Measurements from ENCODE around the gene C1QA. TPM values are rescaled to one million over a fixed set of nuclear protein-coding genes. Genes with fewer than 3 reads are reported as not detected.
A peak's percentile ranks its signal among the peaks of the same experiment; 100 is the strongest.

The C1QA gene
- total and polyA plus RNA-seq, 10 of the 15 experiments (the other 5 are each of a cell fraction or from before 2014, with no cell fraction given) = 0.59 TPM; not detected in 9

DNA sequence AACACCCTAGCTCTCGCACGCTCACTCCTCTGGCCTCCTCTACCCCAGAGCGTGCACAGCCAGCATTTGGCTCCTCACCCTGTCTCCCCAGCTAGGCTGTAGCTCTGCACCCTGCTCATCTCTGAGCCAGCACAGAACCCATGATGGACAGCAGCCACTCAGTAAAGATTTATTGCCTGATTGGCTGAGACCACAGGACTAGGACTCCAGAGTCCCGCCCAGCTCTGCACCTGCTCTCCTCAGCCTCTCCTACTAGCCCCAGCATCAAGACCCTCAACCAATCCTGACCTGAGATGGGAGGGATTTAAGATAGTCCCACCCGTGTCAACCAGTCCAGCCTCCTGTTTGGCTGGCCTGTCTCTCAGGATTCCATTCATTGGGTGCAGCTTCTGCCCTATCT lies 25.9 kb downstream of the C1QA start (continued):
- TF ChIP-seq MLLT1 (IDR thresholded peaks at IDR 0.05) = no peak
- no peak for TF ChIP-seq TAF1 (IDR thresholded peaks at IDR 0.05; ENCODE audit: borderline replicate concordance, low read depth, low read length)
- no peak for TF ChIP-seq RUNX3 (IDR thresholded peaks at IDR 0.05; ENCODE audit: low read length)
- TF ChIP-seq SRF (IDR thresholded peaks at IDR 0.05; ENCODE audit: low read depth in 2 of 2, low read length in 2 of 2) = no peak
- TF ChIP-seq EZH2 (IDR thresholded peaks at IDR 0.05; ENCODE audit: borderline replicate concordance, control insufficient read depth, low read depth, low read length) = no peak
- TF ChIP-seq CHD2 (IDR thresholded peaks at IDR 0.05; ENCODE audit: borderline replicate concordance, low read depth, low read length) = no peak
- no peak for TF ChIP-seq ZZZ3 (IDR thresholded peaks at IDR 0.05; ENCODE audit: control insufficient read depth, insufficient read length, low read depth)
- TF ChIP-seq ZNF622 (IDR thresholded peaks at IDR 0.05) = no peak
- TF ChIP-seq, protein P1, sequence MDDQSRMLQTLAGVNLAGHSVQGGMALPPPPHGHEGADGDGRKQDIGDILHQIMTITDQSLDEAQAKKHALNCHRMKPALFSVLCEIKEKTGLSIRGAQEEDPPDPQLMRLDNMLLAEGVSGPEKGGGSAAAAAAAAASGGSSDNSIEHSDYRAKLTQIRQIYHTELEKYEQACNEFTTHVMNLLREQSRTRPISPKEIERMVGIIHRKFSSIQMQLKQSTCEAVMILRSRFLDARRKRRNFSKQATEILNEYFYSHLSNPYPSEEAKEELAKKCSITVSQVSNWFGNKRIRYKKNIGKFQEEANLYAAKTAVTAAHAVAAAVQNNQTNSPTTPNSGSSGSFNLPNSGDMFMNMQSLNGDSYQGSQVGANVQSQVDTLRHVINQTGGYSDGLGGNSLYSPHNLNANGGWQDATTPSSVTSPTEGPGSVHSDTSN (IDR thresholded peaks at IDR 0.05; ENCODE audit: insufficient replicate concordance, low read depth, low read length) = peak; percentile 59

DNA sequence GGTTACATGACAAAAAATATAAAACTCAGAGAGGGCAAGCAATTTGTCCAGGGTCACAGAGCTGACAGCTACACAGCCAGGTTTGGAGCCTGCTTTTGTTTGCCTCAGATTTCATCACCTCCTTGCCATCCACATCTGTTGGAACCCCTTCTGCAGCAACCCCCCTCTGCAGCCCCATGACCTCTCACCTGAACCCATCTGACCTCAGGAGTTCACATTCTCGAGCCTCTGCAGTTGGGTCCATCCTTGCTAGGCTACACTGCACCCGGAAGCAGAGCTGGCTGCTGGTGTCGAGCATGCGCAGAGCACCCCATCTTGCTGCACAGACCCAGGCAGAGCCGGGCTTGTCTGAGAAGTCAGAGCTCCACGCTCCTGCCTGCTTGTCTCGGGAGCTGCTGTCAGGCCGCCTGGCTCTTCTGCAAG lies 26.6 kb downstream of the C1QA start:
- no TSS peak for BruUV-seq (replicated peaks)
- POLR2A ChIA-PET = no interaction called here

More for the DNA sequence above, 26.6 kb downstream of the C1QA start:
- DNase-seq (ENCODE audit: low read depth, low spot score) = no peak
- intact Hi-C loops (cut with micrococcal nuclease; ENCODE audit: unreplicated experiment) (no loop called here), in situ Hi-C loops (cut with MboI) (no loop called here)
- Histone ChIP-seq H4K20me1 (ENCODE audit: control insufficient read depth, insufficient read depth) (no peaks in the 10 kb centered on the region), H3K4me3 (no peak overlapping the region), H3K27me3 (replicated peaks in 1 of 2; ENCODE audit: control insufficient read depth in 2 of 2, insufficient read depth in 2 of 2, low read length in 1 of 2) (no peaks in the 10 kb centered on the region; a peak in 3 of 4 replicates), H3K79me2 (ENCODE audit: control insufficient read depth, insufficient read depth, low read length) (no peaks in the 10 kb centered on the region), H3K4me1 (ENCODE audit: control insufficient read depth, insufficient read depth, low read length) (no peaks in the 10 kb centered on the region), H2AFZ (ENCODE audit: control insufficient read depth, low read depth, low read length) (no peak overlapping the region), H3K36me3 (ENCODE audit: control insufficient read depth in 2 of 2, insufficient read depth in 2 of 2, low read length in 1 of 2) (no peaks in the 10 kb centered on the region), H3K9me3 (replicated peaks; ENCODE audit: control insufficient read depth, insufficient read depth, low read length) (no peaks in the 10 kb centered on the region), H3K9ac (ENCODE audit: control insufficient read depth, insufficient read depth, low read length) (no peak overlapping the region), H3K4me2 (ENCODE audit: control insufficient read depth, insufficient read depth) (no peak overlapping the region), H3K27ac (ENCODE audit: control insufficient read depth, insufficient read depth) (no peak overlapping the region)
- 25% methylated on average over 8 of the region's 8 CpGs for WGBS (ENCODE audit: insufficient coverage, insufficient replicate concordance, low lambda C conversion rate, missing lambda C conversion rate)
- ChIA-PET SMC1A (ENCODE audit: uncharacterized antibody, unreplicated experiment) (interaction anchor here (0.7 to 1.2 kb wide), 3 partner anchors 12 to 387 kb away, joined by 3 to 5 read pairs (median 3); no protein-coding TSS in a partner anchor), CTCF (interaction anchor here (2.0 kb wide), 1 partner anchor 12 kb away, joined by 5 read pairs; no protein-coding TSS in a partner anchor), RAD21 (ENCODE audit: unreplicated experiment) (no interaction called here)
- no peak for FAIRE-seq
- no peak for ATAC-seq
- TF ChIP-seq MXI1 (IDR thresholded peaks at IDR 0.05; ENCODE audit: low read depth, low read length) = no peak
